ENCODE measurements around the gene GUCD1.

Gene GUCD1

DNA sequence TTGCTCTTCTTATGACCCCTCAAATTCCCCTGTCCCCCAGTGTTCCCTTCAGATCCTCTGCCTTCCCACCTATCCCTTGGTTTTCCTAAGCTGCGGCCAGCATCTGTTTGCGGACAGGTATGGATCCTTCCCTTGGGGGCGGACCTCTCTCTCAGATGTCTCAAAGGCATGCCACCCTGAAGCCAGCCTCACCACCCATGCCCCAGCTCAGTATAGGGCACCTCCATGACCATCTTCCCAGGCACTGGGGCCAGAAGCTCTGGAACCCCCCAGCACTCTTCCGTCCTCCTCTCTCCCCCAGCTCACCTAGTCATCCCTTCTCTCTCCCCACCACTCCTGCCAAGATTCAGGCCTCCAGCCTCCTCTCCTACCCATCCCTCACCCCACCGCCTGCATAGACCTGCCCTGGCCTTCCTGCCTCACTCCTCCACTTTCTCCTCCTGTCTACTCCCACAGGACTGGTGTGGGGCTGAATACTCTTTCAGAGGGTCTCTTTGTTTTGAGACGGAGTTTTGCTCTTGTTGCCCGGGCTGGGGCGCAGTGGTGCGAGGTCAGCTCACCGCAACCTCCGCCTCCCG lies 35.7 kb upstream of the GUCD1 start:
- no peak for DNase-seq

DNA sequence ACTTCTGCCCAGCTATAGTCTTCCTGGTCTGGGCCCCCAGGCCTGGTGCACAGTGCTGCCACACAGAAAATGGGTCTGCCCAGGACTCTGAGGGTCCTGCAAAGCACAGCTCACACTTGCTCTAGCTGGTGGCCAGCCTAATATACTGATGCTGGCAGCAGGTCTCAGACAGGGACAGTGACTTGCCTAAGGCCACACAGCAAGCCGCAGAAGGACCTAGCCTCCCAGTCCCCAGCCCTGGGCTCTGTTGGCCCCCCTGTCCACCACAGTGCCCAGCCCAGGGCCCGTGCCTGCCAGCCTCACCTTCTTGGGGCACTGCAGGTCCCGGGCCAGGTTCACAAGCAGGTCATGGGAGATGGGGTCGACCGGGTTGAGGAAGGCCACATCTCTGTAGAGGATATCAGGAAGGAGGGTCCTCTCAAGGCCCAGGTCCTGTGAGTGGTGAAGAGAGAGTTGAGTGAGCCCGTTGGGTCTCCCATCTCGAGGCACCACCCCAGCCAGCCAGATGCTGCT lies 34.6 kb upstream of the GUCD1 start:
- DNase-seq: no peak

DNA sequence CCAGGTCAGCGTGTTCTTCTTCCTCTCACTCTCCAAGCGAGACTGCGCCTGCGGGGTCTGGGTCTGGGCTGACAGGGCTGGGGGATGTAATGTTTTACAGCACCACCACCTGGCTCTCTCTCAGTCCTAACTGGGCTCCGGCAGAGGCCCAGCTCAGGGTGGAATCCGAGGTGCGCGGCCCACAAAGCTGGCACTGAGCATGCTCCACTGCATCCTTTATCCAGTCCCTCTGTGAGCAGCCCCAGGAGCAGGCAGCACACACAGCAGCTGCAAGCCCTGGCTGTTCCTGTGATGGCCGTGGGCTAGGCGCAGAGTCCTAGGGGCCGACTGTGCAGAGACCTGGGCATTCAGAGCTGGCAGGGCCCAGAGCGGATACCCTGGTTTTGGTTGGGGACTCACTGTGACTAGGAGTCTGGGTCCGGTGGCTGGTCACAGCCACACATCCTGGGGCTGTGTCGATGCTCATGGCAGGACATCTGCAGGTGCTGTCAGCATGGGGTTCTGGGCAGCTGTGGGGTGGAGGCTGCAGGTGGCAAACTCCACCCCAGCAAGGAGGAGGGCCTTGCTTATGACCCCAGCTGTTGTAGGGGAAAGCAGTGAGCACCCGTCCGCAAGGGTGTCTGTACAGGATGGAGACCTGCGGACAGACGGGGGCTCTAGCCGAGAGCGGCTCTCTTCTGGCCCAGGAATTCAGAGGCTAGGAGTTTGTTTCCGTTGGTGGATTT lies 34.0 kb upstream of the GUCD1 start:
- peak in 3 of 56 donors; percentile 57 to 69 (median 64) for DNase-seq

DNA sequence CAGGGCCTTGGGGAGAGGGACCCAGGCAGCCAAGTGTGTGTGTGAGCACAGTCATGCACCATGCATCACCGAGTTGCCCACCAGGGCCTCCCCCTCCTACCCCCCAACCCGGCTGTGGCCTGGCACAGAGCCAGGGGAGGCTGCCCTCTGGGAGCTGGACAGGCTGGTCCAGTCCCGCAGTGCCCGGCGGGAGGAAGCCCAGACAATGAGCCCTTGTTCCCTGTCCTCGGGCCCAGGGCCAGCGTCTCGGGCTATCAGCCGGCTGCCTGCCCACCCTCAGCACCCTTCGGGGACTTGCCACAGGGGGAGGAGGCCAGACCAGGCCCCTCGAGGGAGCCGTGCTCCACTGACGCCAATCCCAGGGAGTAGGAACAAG lies 33.4 kb upstream of the GUCD1 start:
- DNase-seq: peak; percentile 24 to 96 (median 89)

DNA sequence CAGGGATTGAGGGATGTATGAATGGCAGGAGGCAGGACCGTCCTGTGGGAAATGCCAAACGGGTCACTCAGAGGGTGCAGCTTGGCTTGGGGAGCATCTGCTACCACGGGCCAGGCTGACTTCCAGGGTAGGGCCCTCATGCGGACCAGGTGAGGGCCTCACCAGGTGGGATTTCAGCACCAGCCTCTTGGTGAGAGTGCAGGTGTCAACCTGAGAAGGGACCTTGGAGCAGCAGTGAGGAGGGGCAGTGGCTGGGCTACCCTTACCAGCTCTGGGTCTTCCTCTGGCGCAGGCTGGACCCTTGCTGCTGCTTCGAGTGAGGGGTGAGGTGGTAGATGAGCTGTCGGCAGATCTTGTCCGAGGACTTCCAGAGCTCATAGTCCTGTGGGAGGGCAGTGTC lies 33.0 kb upstream of the GUCD1 start:
- DNase-seq: no peak

DNA sequence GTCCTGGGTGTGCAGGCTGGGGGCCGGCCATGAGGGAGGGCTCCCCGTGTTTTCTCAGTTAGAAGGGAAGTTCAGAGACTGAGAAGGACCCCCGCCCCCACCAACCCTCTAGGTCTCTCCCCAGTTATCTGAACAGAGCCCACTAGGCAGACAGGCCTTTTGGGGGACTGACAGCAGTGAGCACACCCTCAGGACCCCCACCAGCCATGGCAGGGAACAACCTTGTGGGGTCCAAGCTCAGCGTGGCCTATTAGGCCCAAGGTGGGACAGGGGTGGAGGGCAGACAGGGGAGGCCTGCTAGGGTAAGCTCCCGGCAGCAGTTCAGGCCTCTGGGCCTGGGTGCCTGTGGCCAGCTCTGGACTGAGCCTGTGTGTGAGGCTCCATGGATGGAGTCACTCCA lies 32.3 kb upstream of the GUCD1 start:
- no peak for DNase-seq

DNA sequence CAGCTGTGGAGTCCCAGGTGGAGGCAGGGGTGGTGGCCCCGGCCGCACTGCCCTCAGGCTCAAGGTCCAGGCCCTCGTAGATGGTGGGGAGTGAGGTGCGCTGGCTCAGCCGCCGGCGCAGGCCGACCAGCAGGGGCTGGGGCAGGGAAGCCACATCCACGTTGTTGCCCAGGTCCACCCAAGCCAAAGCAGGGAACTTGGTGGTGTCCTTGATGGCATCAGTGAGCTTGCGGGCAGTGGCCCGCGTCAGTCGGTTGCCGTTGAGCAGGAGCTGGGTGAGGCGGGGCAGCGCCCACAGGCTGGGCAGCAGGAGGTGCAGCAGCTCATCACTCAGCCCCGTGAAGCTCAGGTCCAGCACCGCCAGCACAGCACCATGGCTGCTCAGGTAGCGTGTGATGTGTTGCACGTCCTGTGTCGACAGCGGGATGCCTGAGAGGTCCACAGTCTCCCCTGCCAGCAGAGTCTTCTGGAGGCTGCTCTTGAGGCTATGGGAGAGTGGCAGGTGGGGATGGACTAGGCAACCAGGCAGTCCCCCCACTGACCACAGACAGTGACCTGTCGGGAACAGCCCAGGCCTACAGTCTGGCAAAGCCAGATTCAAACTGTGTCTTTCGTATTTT lies 31.1 kb upstream of the GUCD1 start:
- DNase-seq: no peak

DNA sequence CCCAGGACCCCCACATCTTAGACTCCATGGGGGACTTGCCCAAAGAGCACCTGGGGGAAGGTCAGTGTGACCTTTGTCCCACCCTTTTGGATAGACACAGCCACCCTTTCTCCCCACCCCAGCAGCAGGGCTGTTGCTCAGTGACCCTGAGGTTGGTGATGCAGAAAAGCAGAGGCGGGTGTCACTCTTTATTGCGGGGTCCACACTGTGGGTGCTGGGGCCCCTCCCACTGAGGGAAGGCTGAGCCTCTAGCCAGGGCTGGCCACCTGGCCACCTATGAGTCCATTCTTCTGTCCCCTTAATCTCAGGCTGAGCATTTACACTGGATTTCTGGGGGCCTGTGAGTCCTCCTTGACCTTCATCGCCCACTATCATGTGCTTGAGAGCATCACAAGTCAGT lies 30.5 kb upstream of the GUCD1 start:
- no peak for DNase-seq

DNA sequence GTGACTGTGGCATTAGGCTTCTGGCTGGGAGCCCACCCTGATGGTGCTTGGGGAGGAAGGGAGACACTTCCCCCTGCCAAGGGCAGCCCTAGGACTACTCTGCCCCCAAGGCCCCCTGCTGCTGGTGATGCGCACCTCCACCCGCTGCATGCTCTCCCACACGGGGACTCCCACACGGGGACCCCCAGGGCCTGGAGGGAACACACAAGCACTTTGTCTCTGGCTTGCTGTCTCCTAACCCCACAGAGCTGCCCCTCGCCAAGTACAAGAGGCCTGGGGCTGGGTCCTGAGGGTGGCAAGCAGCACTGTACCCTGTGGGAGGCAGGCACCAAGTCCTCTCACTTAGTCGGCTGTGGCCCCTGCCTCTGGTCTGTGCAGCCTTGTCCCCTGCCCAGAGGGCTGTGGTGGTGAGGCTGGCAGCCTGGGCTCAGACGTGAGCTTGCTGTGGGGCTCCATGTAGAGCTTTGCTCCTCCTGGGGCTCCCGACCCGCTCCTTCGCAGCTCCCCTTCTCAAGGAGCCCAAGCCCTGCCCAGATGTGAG lies 30.0 kb upstream of the GUCD1 start:
- no peak for DNase-seq

DNA sequence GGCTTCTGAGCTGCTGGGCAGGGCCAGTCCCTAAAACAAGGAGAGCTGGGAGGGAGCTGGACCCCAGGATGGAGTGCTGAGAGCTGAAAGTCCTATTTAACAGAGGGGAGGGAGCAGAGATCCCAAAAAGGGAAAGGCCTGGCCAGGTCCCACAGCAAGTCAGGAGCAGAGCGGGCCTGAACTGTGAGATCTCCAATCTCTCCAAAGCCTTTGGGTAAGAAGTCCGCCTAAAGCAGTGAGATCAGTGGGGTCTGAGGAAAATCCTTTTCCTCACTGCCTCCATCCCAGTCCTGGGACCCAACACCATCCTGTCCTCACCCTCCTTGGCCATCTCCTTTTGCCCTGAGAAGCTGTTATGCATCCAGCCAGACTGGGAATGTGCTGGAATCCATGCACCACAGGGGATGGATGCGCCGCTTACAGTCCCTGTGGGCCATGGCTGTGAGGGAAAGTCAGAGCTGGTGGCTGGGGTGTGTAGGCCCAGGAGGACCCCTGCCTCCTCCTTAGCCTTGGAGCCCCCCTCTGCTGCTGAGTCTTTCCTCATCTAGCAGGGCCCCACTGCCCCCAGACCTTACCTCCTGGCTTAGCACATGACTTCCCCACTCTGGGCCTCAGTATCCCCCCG lies 29.3 kb upstream of the GUCD1 start:
- DNase-seq: no peak

DNA sequence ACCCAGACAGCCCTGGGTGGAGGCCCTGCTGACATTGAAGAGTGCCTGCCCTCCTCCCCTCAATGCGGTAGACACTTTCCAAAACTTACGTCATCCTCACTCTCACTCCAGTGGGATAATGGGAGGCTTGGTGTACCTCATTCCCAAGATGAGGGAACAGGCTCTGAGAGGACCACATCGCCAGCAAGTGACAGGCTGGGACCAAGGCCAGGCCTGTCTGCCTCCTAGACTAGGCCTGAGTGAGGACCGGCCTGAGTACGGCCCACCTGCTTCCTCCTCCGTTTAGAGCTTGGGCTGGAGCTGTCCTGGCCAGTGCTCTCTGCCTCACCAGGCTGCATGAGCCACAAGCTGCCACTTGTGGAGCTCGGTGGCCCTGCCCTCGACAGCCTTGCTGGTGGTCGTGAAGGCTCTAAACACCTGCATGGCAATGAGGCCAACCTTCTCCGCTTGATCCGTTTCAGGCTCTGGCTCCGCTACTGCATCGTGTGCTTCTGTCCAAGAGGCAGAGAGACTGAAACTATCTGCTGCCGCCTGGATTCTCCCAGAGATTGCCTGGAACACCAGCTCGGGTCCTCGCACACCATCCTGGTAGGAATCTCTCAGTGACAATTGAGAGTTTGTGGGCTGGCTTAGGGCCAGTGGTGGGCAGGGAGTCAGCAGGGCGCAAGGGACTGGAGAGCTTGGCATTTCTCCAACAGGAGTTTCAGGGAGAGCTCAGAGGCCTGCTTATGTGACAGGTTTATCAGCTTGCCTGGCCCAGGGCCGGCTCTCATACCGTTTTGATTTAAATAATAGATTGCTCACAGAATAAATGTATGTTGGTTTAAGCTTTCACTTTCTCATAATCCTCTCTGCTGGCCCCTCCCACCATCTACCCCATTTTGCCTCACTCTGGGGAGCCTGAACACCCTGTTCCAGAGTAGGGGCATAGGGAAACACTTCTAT lies 28.6 kb upstream of the GUCD1 start:
- DNase-seq: peak in 2 of 56 donors; percentile 28

DNA sequence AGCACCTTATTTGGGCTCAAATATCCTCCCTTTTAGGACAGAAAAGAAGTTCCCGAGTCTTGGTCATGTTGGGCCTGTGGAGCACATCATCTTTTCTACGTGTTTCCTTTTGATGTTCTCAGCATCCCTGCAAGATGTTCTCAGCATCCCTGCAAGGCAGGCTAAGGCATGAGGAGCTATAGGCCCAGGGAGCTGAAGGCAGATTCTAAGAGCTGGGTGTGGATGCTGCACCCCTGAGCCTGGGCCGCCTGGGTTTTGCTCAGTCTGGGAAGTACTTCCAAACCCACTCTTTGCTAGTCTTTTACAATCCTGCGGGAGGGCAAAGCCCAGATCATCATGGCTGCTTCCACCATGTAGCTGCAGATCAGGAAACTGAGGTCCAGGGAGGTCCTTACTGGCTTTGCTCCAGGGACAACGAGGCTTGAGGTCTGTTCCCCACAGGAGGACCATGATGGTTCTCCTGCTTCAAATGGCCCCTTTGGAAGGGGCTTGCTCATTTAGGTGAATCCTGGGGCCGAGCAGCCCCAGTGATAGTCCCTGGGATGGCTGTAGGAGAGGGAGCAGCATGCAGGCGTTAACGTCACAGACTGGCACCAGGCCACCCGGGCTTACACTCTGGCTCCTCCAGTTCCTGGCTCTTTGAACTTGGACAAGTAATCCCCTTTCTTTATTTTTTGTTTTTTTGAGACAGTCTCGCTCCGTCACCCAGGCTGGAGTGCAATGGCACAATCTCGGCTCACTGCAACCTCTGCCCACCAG lies 27.3 kb upstream of the GUCD1 start:
- DNase-seq: no peak

DNA sequence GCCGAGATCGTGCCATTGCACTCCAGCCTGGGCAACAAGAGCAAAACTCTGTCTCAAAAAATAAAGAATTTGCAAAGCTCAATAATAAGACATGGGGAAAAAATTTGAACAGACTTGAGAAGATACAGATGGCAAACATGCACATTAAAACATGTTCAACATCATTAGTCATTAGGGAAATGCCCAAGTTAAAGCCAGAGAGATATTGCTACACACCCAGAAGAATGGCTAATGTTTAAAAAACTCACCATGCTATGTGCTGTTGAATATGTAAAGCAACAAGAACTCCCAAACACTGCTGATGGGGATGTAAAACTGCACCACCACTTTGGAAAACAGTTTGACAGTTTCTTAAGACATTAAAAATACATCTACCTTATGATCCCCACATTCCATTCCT lies 25.3 kb upstream of the GUCD1 start:
- DNase-seq: no peak

DNA sequence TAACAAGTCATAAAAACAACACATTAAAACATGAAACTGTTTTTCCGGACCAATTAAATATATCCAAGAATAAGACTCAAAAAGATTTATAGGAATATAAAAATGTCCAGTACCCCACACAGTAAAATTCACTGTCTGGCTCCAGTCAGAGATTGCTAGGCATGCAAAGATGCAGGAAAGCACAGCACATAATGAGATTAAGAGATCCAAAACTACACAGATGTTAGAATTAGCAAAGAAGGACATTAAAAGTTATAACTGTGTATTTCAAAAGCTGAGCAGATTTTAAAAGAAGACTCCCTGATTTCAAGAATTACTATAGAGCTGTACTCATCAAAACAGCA lies 24.3 kb upstream of the GUCD1 start:
- no peak for DNase-seq

DNA sequence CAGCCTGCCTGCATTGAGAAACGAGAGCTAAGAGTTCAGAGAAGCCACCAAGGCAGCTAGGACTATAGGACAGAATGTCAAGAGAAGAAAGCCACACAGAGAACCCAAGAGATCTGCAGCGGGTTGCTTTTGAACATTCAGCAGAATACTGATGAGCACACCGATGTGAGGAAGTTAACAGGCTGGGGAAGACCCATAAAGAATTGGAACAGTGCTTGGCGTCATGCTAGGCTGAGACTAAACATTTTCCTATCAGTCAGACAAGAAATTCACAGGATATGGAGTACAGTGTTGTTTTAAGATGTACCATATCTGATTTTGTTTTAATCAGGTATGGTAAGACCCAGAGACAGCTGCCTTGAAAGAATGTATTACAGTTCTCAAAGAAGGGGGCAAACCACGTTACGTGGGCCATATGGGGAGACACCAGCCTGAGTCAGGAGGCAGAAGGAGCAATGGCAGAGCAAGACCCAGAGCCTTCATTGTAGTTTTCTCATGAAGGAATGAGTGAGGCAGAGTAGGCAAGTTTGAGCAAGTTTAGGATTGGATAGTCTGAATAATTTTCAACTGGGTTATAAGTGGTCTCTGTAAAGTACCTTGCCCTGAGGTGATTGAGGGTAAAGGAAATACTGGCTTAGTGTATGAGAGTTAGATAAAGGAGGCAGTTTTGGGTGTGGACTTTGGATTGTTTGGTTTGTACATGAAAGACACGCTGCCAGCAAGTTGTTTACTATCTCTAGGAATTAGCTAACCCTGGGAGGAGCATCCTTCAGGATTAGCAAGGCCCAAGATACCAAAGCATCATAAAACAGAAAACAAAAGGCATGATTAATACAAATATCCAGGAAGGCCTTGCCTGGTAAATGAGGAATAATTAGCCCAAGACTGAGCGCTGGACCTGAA lies 23.7 kb upstream of the GUCD1 start:
- DNase-seq: no peak

DNA sequence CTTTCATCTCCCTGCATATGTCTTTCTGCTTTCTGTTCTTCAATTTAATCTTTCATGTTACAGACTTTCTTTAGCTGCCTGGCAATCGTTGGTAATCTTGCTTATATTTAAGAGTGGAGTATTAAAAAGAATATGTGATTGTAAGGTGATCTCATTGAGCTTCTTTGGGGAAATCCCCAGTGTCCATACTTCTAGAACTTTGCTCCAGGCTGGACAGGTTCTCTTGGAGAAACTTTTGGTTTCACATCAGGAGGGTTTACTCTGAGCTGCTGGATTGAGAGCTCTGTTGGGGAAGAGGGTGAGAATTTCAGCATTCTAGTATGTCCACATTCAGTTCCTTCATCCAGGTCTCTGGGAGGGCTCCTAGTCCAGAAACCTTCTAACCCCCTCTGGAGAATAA lies 21.8 kb upstream of the GUCD1 start:
- DNase-seq: no peak

DNA sequence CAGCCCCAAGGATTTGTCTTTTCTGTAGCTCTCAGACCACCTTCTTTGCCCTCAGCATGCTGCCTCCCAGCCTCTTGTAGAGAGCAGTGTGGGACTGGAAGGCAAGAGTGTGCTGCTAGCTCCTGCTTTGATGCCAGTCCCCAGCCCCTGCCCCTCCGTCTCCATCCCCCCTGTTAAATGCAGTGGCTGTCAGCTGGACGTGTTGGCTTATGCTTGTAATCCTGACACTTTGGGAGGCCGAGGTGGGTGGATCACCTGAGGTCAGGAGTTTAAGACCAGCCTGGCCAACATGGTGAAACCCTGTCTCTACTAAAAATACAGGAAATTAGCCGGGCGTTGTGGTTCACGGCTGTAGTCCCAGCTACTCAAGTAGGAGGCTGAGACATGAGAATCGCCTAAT lies 16.3 kb upstream of the GUCD1 start:
- no peak for DNase-seq

DNA sequence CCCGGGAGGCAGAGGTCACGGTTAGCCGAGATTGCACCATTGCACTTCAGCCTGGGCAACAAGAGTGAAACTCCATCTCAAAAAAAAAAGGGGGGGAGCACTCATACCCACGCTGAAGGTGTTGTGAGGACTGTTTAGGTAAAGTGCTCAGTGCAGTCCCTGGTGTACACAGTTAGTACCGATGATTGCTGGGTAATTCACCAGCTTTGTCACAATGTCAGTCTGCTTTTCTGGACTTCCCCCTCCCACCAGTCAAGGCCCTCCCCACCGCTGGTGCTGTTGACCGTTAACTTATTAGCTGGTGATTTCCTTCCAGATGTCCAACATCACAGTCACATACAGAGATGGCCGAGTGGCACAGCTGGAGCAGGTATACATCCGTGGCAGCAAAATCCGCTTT lies 12.7 kb upstream of the GUCD1 start:
- no peak for DNase-seq

DNA sequence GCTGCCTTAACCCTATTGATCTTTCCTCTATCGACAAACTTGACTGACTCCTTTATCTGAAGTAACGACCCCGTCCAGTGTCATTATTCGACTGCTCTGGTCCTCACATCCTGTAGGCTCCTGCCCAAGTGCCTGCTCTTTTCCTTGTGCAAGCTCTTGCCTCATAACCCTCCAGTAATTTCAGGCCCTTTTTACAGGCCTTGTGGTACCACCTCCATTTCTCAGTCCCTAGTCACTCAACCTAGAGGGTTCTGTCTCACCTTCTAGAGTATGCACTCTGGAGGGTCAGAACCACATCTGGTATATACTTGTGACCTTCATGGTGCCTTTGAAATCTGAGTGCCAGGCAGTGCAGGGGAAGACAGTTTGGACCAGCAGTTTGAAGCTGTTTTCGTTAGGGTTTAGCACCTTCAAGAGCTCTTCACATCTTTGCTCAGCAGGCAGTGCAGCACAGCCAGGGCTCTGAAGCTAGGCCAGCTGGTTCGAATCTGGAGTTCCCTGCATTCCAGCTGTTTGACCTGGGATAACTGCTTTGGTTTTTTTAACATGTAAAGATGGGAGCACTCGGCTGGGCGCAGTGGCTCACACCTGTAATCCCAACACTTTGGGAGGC lies 12.1 kb upstream of the GUCD1 start:
- DNase-seq: no peak

Data from nucleus accumbens (tissue), 56 donors.